NT2/D1 (cell line): Measurements from ENCODE around the gene MAP4K1.

Experiments
- DNase-seq: peaks from one replicate; pipeline ENCODE4 v3.0.0-alpha.2; 2011; ENCODE audit warnings: low read depth, low spot score
- H3K27me3 ChIP-seq: 2 replicates; pipeline ENCODE4 v1.6.0; 2011; ENCODE audit warnings: mild to moderate bottlenecking; ENCODE audit not compliant: insufficient read length, insufficient read depth
- H3K36me3 ChIP-seq: 2 replicates; pipeline ENCODE4 v1.6.1; 2011; ENCODE audit warnings: mild to moderate bottlenecking, low read length, mixed read lengths; ENCODE audit not compliant: insufficient read depth, insufficient read length
- H3K4me1 ChIP-seq: 2 replicates; pipeline ENCODE4 v1.5.1; 2011; ENCODE audit not compliant: insufficient read depth, insufficient read length
- H3K4me3 ChIP-seq: 2 replicates; pipeline ENCODE4 v1.5.1; 2011; ENCODE audit warnings: low read depth; ENCODE audit not compliant: insufficient read length
- H3K9ac ChIP-seq: 2 replicates; pipeline ENCODE4 v1.6.0; 2011; ENCODE audit warnings: low read depth; ENCODE audit not compliant: insufficient read length
- H3K9me3 ChIP-seq: 2 replicates; pipeline ENCODE4 v1.5.1; 2011; ENCODE audit warnings: mild to moderate bottlenecking, low read length; ENCODE audit not compliant: insufficient read depth
- SUZ12 ChIP-seq: IDR thresholded peaks from 2 replicates; pipeline ENCODE4 v1.6.1; 2011; ENCODE audit not compliant: insufficient read length, insufficient read depth; ENCODE audit errors: extremely low read depth
- YY1 ChIP-seq: IDR thresholded peaks from 2 replicates; pipeline ENCODE4 v1.6.1; 2011; ENCODE audit not compliant: insufficient read length, insufficient read depth
- ZNF274 ChIP-seq: IDR thresholded peaks from 2 replicates; pipeline ENCODE4 v1.6.1; 2011; ENCODE audit warnings: mild to moderate bottlenecking, low read depth, low read length

Gene MAP4K1

DNA sequence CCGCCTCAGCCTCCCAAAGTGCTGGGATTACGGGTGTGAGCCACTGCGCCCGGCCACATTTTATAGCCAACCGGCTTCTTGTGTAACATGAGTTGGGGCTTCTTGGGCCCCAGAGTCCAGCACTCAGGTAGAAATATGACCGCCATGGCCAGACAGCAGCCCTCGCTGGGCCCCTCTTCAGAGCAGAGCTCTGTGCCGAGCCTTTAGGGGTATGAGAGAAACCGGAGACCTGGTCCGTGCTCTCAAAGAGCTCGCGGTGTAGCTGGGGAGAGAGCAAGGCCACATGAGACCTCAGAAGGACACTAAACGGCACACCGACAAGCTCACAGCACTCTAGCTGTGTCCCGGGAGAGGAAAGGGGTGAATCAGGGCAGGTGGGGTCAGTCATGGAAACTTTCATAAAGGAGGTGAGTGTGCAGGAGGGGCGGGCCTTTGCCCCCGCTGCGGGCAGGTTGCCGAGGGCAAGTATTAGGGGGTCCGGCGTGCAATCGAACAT, 45.5 kb upstream of the MAP4K1 start:
- TF ChIP-seq ZNF274 = no peak
- H3K36me3 ChIP-seq = peaks cover 38% of the 10 kb centered on the region
- peaks cover 22% of the 10 kb centered on the region for H3K4me1 ChIP-seq
- no peaks in the 10 kb centered on the region for H3K27me3 ChIP-seq
- no peak for DNase-seq
- no peak overlapping the region for H3K4me3 ChIP-seq
- H3K9ac ChIP-seq = no peak overlapping the region
- no peaks in the 10 kb centered on the region for H3K9me3 ChIP-seq

DNA sequence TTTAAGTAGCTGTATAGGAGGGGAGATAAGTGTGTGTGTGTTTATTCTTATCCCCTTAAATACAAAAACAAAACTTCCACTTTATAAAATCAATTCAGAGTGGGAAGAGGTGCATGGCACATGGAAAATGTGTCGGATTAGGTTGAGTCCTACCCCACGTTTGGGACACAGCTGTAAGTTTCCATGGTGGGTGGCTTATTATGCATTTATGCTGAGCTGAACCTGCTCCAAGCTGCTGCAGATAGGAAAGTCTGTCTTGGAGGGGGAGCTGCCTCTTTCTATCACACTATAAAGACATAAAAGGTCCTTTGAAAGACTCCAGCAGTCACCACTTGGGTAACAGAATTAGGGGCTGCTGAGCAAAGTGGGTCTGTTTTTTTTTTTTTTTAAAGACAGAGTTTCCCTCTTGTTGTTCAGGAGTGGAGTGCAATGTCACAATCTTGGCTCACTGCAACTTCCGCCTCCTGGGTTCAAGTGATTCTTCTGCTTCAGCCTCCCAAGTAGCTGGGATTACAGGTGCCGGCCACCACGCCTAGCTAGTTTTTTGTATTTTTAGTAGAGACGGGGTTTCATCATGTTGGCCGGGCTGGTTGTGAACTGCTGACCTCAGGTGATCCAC, 44.9 kb upstream of the MAP4K1 start:
- H3K4me3 ChIP-seq = no peak overlapping the region
- H3K27me3 ChIP-seq = no peaks in the 10 kb centered on the region
- H3K9ac ChIP-seq = no peak overlapping the region
- DNase-seq = no peak
- peaks cover 33% of the 10 kb centered on the region for H3K36me3 ChIP-seq
- H3K4me1 ChIP-seq = peaks cover 26% of the 10 kb centered on the region
- TF ChIP-seq YY1 (no peak), SUZ12 (no peak)
- H3K9me3 ChIP-seq = no peaks in the 10 kb centered on the region

DNA sequence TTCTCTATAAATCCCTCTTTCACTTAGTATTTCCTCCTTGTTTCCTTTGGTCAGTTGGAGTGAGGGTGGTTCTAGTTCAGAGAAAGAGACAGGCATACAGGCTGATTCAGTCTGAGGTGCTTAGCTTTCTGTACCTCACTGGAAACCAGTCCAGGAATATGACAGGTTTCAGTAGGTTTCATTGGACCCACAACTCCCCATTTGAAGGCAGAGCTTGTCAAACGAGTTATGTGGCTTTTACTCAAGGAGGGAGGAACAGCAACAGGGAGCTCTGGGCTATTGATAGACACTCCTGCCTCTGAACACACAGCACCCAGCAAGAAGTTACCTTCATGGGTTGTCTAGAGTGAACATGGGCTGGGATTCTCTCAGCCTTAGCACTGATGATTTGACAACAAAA, 44.2 kb upstream of the MAP4K1 start:
- Histone ChIP-seq H3K27me3 (no peaks in the 10 kb centered on the region), H3K4me1 (peaks cover 26% of the 10 kb centered on the region), H3K9me3 (no peaks in the 10 kb centered on the region), H3K36me3 (peaks cover 33% of the 10 kb centered on the region), H3K4me3 (no peak overlapping the region), H3K9ac (no peak overlapping the region)
- DNase-seq = no peak
- no peak for TF ChIP-seq ZNF274
- no peak for TF ChIP-seq SUZ12
- no peak for TF ChIP-seq YY1

DNA sequence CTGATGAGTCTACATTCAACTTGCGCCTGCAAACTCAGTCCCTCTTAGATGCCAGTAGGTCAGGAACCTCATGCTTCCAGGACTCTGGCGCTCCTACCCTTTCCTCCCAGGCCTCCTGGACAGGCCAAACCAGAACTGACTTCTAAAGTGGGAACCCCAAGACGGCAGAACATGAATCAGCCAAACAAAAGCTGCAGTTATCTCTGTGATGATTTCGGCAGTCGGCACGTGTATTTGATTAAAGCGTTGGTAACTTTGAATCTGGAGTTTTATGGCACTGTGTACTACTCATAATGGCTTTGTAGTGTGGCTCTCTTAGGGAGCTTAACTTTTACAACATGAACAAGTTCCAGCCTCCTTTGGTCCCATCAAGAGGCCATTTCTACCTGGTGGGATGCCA, 43.4 kb upstream of the MAP4K1 start:
- Histone ChIP-seq H3K4me3 (no peak overlapping the region), H3K9ac (no peak overlapping the region), H3K9me3 (no peaks in the 10 kb centered on the region), H3K27me3 (no peaks in the 10 kb centered on the region), H3K4me1 (peaks cover 23% of the 10 kb centered on the region), H3K36me3 (peaks cover 39% of the 10 kb centered on the region)
- TF ChIP-seq SUZ12 (no peak), YY1 (no peak), ZNF274 (no peak)
- no peak for DNase-seq

DNA sequence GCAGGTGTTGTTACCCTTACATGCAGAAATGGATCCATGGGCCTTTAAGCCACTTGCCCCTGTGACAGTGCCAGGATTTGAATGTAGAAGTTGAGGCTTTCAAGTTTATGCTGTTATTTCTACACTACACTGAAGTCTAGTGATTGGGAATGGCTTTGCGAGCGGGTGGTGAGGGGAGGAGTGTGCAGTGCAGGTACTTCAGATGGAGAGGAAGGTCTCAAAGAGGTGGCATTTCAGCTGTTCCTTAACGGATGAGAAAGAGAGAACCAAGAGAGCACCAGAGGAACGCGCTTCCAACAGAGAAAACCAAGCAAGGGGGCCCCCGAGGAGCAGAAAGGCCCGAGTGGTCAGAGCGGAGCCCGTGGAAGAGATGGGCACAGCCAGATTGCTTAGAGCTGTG, 43.0 kb upstream of the MAP4K1 start:
- TF ChIP-seq YY1 (no peak), ZNF274 (no peak), SUZ12 (no peak)
- no peak overlapping the region for H3K4me3 ChIP-seq
- H3K9me3 ChIP-seq = no peaks in the 10 kb centered on the region
- DNase-seq = no peak
- H3K36me3 ChIP-seq = peaks cover 43% of the 10 kb centered on the region
- H3K27me3 ChIP-seq = no peaks in the 10 kb centered on the region
- no peak overlapping the region for H3K9ac ChIP-seq
- peaks cover 21% of the 10 kb centered on the region for H3K4me1 ChIP-seq

DNA sequence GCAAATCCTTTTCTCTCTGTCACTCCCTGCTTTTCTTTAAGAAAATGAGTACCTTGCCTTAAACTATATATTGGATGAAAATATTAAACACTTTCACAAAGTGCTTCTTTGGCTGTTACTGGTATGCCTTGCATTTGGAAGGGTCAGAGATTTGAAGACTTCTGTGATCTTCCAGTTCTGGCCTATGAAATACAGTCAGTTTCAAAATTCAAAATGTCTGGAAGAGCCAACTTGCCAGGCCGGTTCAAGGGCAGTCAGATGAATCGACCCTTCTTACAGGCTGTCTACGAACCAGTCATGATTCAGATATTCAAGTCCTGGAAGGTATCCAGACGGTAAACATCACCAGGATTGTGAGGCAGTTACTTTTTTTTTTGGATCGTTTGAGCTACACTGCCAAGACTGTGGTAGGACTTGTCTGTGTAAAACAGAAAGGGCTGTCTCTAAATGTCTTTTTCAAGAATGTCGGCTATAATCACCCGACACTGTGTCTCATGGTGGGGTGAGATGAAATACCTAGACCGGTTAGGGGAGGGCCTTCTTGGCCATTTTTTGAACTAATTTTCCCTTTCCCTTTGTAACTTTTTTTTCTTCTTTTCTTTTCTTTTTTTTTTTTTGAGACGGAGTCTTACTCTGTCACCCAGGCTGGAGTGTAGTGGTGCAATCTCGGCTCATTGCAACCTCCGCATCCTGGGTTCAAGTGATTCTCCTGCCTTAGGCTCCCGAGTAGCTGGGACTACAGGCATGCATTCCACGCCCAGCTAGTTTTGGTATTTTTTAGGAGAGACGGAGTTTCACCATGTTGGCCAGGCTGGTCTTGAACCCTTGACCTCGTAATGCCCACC, 40.9 kb upstream of the MAP4K1 start:
- TF ChIP-seq SUZ12 (no peak), ZNF274 (no peak), YY1 (no peak)
- Histone ChIP-seq H3K27me3 (no peaks in the 10 kb centered on the region), H3K4me3 (no peak overlapping the region), H3K9me3 (no peaks in the 10 kb centered on the region), H3K9ac (no peak overlapping the region), H3K36me3 (peaks cover 50% of the 10 kb centered on the region), H3K4me1 (peaks cover 9% of the 10 kb centered on the region)
- DNase-seq = no peak

DNA sequence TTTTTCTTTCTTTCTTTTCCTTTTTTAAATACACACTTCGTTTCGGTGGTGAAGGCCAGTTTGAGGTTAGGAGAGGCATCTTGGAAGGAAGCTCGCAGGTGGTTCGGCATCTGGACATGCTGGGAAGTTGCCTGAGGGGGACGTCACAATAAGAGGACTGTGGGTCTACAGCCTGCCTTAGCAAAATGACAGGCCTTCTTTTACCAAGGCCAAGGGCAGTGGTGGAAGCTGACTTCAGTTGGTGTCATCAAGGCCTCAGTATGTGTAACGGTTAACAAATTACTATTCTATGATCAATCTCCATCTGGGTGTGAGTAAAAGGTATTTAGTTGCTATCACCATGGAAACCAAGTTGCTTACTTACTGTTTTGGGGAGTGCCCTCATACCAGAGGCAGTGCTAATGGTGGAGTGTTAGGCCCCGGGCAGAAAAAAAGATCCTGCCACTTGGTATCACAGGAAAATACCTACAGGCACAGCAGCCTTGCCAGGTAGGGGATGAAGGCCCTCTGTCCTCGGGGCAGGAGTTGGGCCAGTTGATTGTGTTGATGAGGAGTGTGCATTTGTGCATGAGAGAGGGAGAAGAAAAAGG, 40.0 kb upstream of the MAP4K1 start:
- H3K36me3 ChIP-seq = peaks cover 42% of the 10 kb centered on the region
- TF ChIP-seq YY1 (no peak), ZNF274 (no peak), SUZ12 (no peak)
- no peak for DNase-seq
- no peaks in the 10 kb centered on the region for H3K27me3 ChIP-seq
- H3K9ac ChIP-seq = no peak overlapping the region
- peaks cover 4% of the 10 kb centered on the region for H3K4me1 ChIP-seq
- H3K4me3 ChIP-seq = no peak overlapping the region
- H3K9me3 ChIP-seq = no peaks in the 10 kb centered on the region
